ENCODE results near the gene TPD52L2.
"Not testable (repeated sequence)": the region's sequence is repeated elsewhere in the genome, so short reads cannot be mapped to it uniquely, and the experiment has no call there.

TPD52L2 gene

GRCh38 chr20:63897978-63898561 is 33.0 kb downstream of the TPD52L2 start:
- no peak for DNase-seq

DNA sequence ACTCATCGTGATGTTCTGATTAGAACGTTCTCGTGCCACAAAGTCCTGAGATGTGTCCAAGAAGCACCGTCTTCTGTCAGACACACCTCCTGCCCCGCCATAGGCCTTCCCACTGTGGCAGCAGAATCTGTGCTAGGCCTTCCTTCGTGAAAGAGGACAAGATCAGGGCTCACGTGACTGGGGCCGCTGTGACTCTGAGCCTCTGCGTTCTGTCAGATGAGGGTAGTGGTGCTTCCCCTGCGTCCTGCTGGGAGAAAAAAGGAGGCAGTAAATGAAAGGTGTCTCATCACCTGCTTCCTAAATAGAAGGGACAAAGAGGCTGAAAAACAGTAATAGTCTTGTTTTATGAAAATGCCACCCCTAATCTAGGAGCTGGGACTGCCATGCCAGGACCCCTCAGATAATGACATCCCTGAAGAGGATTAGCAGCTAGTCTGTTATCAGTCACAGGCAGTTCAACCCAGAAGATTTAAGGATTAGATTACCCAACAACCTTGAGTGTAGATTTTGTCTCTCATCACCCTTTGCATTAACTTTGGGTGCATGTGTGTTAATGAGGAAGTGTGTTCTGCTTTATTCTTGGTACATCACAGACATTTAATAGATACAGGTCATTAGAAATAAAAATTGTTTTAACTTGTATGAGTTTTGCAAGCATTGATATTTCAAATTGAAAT is 34.0 kb downstream of the TPD52L2 start:
- no peak for DNase-seq

DNA sequence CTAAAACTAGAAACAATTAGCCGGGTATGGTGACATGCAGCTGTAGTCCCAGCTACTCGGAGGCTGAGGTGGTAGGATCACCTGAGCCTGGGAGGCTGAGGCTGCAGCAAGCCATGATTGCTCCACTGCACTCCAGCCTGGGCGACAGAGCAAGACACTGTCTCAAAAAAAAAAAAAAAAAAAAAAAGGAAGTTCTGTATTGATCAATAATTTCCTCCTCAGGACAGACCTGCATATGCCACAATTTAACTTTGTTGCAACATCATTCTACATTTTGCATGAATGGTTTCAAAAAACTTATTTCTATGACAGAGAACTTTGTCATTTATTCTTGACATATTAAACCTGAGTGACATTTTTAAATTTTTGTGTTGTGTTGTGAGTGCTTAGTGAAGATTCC is 35.3 kb downstream of the TPD52L2 start:
- no peak for DNase-seq

GRCh38 chr20:63903796-63904561 is 38.9 kb downstream of the TPD52L2 start:
- DNase-seq, result no peak

GRCh38 chr20:63908008-63908682 is 43.1 kb downstream of the TPD52L2 start:
- DNase-seq, result no peak

- no peak for DNase-seq
These were observed 46.1 kb downstream of the TPD52L2 start for GRCh38 chr20:63911176-63911575.

DNA sequence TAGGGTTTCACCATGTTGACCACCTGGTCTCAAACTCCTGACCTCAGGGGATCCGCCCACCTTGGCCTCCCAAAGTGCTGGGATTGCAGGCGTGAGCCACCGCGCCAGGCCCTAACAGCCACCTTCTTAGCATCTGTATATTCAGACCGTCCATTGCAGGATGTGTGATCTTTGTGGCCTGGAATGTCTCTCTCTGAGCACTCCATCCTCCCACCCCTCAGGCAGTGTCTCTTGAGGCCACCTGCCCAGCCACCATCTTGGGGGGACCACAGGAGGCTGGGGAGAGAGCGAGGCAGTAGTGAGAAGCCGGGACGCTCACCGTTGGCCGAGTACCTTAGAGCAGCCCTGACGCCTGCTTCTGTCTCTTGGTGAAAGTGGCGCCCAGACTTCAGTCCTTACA is 48.7 kb downstream of the TPD52L2 start:
- no peak for DNase-seq

- no peak for DNase-seq
These were observed 50.4 kb downstream of the TPD52L2 start for GRCh38 chr20:63915471-63915870.

DNA sequence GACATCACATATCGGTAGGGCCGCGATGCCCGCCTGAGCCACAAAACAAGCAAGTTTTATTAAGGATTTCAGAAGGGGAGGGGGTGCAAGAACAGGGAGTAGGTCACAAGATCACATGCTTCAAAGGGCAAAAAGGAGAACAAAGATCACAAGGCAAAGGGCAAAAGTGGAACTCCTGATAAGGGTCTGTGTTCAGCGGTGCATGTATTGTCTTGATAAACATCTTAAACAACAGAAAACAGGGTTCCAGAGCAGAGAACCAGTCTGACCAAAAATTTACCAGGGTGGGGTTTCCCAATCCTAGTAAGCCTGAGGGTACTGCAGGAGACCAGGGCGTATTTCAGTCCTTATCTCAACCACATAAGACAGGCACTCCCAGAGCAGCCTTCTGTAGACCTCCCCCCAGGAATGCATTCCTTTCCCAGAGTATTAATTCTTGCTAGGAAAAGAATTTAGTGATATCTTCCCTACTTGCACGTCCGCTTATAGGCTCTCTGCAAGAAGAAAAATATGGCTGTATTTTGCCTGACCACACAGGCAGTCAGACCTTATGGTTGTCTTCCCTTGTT is 51.4 kb downstream of the TPD52L2 start:
- DNase-seq, result not testable (repeated sequence)

GRCh38 chr20:63917811-63918210 is 52.7 kb downstream of the TPD52L2 start:
- no peak for DNase-seq

GRCh38 chr20:63919130-63919529 is 54.1 kb downstream of the TPD52L2 start:
- no peak for DNase-seq

DNA sequence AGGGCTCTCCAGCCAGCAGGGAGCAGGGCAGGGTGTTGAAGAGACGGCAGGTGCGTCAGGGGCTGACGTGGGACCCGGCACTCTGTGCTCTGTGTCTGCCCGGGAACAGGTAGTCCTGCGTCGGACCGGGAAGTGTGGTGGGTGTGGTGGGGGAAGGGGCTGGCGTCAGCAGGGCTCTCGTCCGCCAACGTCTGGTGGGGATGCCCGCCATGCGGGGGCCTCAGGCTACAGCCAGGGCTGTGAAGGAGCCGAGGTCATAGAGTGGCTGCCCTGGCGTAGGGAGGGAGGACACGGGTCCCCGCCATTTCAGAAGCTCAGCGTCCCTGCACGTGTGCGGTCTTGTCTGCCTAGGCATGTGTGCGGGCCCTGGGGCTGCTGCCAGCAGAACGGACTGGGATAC is 55.2 kb downstream of the TPD52L2 start:
- no peak for DNase-seq

DNA sequence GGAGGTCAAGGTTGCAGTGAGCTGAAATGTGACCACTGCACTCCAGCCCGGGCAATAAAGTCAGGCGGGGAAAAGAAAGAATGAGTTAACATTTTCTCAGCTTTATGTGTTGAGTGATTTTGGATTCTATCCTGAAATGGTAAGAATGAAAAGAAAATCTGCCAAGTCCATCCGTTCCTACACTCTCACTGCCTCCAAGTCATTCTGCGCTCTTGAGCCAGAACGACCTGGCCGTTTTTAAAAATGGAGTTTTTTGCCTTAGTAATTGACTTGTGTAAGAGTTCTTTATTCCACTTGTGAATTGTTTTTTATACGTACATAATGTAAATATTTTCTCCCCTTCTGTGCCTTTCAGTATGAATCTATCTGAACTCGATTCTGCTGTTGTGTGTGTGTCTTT is 58.6 kb downstream of the TPD52L2 start:
- no peak for DNase-seq

DNA sequence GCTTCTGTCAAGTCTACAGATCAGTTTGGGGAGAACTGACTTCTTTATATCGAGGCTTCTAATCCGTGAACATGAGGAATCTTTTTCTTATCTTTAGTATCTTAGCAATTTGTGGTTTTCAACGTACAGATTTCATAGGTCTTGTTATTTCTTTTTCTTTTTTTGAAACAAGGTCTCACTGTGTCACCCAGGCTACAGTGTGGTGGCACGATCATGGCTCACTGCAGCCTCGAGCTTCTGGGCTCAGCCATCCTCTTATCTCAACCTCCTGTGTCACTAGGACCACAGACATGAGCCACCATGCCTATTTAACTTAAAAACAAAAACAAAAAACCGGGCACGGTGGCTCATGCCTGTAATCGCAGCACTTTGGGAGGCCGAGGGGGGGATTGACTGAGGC is 59.2 kb downstream of the TPD52L2 start:
- DNase-seq, result no peak

GRCh38 chr20:63926298-63926697 is 61.2 kb downstream of the TPD52L2 start:
- no peak for DNase-seq

GRCh38 chr20:63929071-63929470 is 64.0 kb downstream of the TPD52L2 start:
- no peak for DNase-seq

- not testable (repeated sequence) for DNase-seq
These were observed 64.4 kb downstream of the TPD52L2 start for GRCh38 chr20:63929473-63929883.

DNA sequence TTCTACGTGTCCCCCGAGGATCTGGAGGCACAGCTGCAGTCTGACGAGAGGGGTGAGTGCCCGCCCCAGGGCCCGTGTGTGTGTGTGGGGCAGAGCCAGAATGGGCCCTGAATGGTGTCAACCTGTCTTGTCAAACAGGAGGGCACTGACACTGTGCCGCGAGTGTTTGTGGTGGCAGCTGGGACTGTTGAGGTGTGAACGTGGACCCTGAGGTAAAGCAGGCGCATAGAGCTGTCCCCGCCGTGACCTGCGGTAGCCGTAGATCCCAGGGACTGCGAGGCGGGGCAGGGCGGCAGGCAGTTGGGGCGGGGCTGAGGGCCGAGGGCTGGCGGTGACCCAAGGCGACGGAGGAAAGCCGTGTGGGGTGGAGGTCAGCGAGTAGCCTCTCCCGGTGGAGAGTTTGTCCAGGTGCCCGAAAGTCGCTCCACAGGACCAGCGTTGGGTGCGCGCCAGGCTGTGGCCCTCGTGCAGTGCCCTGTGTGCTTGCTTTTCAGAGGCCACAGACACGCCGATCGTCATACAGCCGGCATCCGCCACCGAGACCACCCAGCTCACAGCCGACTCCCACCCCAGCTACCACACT is 66.0 kb downstream of the TPD52L2 start:
- DNase-seq, result no peak

- no peak for DNase-seq
These were observed 66.7 kb downstream of the TPD52L2 start for GRCh38 chr20:63931735-63932134.

GRCh38 chr20:63932606-63933160 is 67.6 kb downstream of the TPD52L2 start:
- no peak for DNase-seq

DNA sequence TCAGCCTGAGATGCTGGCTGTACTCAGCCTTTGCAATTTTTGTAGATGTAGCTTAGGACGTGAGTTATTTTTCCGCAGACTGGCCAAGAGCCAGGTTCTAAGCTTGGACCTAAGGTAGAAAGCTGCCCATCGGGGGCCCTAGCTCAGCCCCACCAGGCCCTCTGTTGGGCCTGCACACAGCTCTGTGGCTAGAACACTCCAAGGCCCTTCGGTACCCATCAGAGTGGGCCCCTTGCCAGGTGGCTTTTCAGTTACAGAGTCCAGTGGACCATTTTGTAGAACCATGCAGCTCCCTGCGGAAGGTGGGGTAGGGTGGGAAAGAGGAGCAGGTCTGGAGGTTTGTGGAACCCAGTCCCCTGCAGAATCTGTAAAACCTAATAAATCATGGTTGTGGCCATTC is 68.6 kb downstream of the TPD52L2 start:
- DNase-seq, result no peak

DNA sequence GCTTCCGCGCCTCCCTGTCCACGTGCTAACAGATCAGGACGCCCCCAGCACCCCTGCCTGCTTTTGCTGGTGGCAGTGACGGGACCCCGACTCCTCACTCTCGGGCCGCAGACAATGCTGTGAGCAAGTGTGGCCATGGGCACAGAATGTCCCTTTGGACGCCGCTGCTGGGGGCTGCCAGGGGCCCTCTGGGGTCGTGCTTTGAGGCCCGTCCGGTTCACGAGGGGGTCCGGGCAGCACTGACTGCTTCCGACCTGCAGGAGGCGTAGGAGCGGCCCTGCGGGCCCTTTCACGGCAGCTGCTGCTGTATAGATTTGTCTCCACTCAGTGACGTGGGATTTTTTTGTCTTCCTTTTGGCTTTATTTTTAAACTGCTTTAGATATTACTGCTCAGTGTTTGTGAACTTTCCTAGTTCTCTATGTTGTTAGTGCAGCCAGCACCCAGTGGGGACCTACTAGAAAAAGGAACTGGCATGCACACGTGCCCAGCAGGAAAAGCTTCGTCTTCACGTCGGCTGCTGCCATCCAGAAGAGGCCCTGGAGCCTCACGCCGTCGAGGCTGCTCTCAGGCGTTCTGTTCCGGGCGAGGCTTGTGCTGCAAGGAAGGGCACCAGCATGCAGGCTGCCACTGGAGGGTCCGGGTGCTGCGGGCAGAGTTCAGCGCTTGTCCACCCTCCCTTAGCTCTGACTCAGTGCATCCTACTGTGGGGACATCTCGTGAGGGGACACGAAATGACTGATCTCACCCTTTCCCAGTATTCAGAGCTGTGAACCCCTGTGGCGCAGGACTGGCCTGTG is 69.4 kb downstream of the TPD52L2 start:
- DNase-seq, result no peak

All from activated naive CD4-positive, alpha-beta T cell treated with anti-CD3 and anti-CD28 coated beads, Interleukin-2, amount 50 U/mL, for 16 hours (primary cell).